Uterus (tissue), 2 donors: ENCODE measurements around the gene MCM5.

Experiments
- CTCF ChIP-seq, 4 experiments: fragments of 200-600 bp in 2 of 4; fragments of 450-650 bp in 2 of 4; sonication (generic) in 2 of 4; IDR thresholded peaks; one replicate each; pipeline ENCODE4 v1.5.1; 2016 to 2019; ENCODE audit warnings: antibody characterized with exemption in 4 of 4, mild to moderate bottlenecking in 2 of 4, moderate library complexity in 1 of 4
- POLR2A ChIP-seq, 2 donors: fragments of 450-650 bp; IDR thresholded peaks; one replicate each; pipeline ENCODE4 v1.6.1; 2016; ENCODE audit warnings: antibody characterized with exemption in 2 of 2, mild to moderate bottlenecking in 1 of 2, moderate library complexity in 1 of 2

GRCh38 chr22:35467681-35468434 is 67.9 kb downstream of the MCM5 start:
- TF ChIP-seq CTCF (IDR thresholded peaks at IDR 0.05): peak in 2 of 4 experiments; percentile 5
- peak in 1 of 2 donors; percentile 7 for TF ChIP-seq POLR2A (IDR thresholded peaks at IDR 0.05)
